CD14-positive monocyte (primary cell): Measurements from ENCODE around the gene PLA2G2E. TPM values are rescaled to one million over a fixed set of nuclear protein-coding genes. Genes with fewer than 3 reads are reported as not detected.

Source experiments
- DNase-seq, 3 donors: peaks; one replicate each; pipeline ENCODE4 v3.0.0-alpha.2; 2011 to 2022
- H2AFZ ChIP-seq: 2 replicates; pipeline ENCODE4 v1.6.0; 2012; ENCODE audit warnings: mild to moderate bottlenecking, low read depth, low read length, inconsistent platforms; ENCODE audit not compliant: insufficient read depth, poor library complexity, severe bottlenecking
- H3K27ac ChIP-seq, 2 donors: 1 replicate in 1 of 2; 2 replicates in 1 of 2; pipeline ENCODE4 v1.5.1; 2012 to 2013; ENCODE audit warnings: low read length in 2 of 2, control low read depth in 1 of 2, inconsistent platforms in 1 of 2, low read depth in 1 of 2, mild to moderate bottlenecking in 1 of 2
- H3K27me3 ChIP-seq, 2 donors: one replicate each; pipeline versions ENCODE4 v1.6.0 to v1.6.1; 2011 to 2013; ENCODE audit warnings: low read length in 2 of 2; ENCODE audit not compliant: control insufficient read depth in 2 of 2, insufficient read depth in 2 of 2
- H3K36me3 ChIP-seq, 2 donors: replicated peaks in 1 of 2; 1 replicate in 1 of 2; 2 replicates in 1 of 2; pipeline versions ENCODE4 v1.5.1 to v1.6.1; 2012 to 2013; ENCODE audit warnings: low read length in 2 of 2, control low read depth in 1 of 2, inconsistent platforms in 1 of 2, mild to moderate bottlenecking in 1 of 2; ENCODE audit not compliant: insufficient read depth in 2 of 2, control insufficient read depth in 1 of 2
- H3K4me1 ChIP-seq, 2 donors: 1 replicate in 1 of 2; 2 replicates in 1 of 2; pipeline versions ENCODE4 v1.5.1 to v1.6.1; 2012 to 2013; ENCODE audit warnings: low read length in 2 of 2, control low read depth in 1 of 2, inconsistent platforms in 1 of 2, mild to moderate bottlenecking in 1 of 2, moderate library complexity in 1 of 2; ENCODE audit not compliant: insufficient read depth in 2 of 2, control insufficient read depth in 1 of 2
- H3K4me2 ChIP-seq: replicated peaks from 2 replicates; pipeline ENCODE3; 2012; ENCODE audit warnings: low read length, moderate library complexity, mild to moderate bottlenecking; ENCODE audit not compliant: poor library complexity, severe bottlenecking; ENCODE audit errors: extremely low read depth
- H3K4me3 ChIP-seq, 3 experiments: fragments of 200-600 bp in 1 of 3; sonication (generic) in 1 of 3; replicated peaks in 1 of 3; 1 replicate in 2 of 3; 2 replicates in 1 of 3; pipeline ENCODE4 v1.5.1; 2011 to 2013; ENCODE audit warnings: low read length in 3 of 3, mild to moderate bottlenecking in 3 of 3, control low read depth in 2 of 3, low read depth in 2 of 3, inconsistent platforms in 1 of 3, moderate library complexity in 1 of 3
- H3K79me2 ChIP-seq: 2 replicates; pipeline ENCODE4 v1.6.0; 2012; ENCODE audit warnings: mild to moderate bottlenecking, control low read depth, inconsistent platforms, low read length, moderate library complexity; ENCODE audit not compliant: insufficient read depth
- H3K9ac ChIP-seq: 2 replicates; pipeline ENCODE4 v1.6.0; 2017; ENCODE audit warnings: low read length, mild to moderate bottlenecking; ENCODE audit not compliant: insufficient read depth, poor library complexity, severe bottlenecking
- H3K9me3 ChIP-seq, 2 donors: replicated peaks in 1 of 2; 1 replicate in 1 of 2; 2 replicates in 1 of 2; pipeline versions ENCODE4 v1.5.1 to v1.6.1; 2012 to 2013; ENCODE audit warnings: low read length in 2 of 2, control low read depth in 1 of 2; ENCODE audit not compliant: control insufficient read depth in 1 of 2, insufficient read depth in 1 of 2
- H4K20me1 ChIP-seq: 2 replicates; pipeline ENCODE4 v1.6.0; 2012; ENCODE audit warnings: mild to moderate bottlenecking, low read length, control low read depth, moderate library complexity; ENCODE audit not compliant: insufficient read depth
- H3K27ac Mint-ChIP-seq, 7 donors: one replicate each; pipeline ENCODE4 v1.8.0; 2020; ENCODE audit warnings: mild to moderate bottlenecking in 7 of 7, mixed read lengths in 7 of 7, moderate library complexity in 6 of 7, inconsistent platforms in 2 of 7
- H3K27me3 Mint-ChIP-seq, 3 donors: one replicate each; pipeline ENCODE4 v1.8.0; 2021 to 2022; ENCODE audit warnings: low read depth in 3 of 3, mild to moderate bottlenecking in 3 of 3, mixed read lengths in 3 of 3, moderate library complexity in 3 of 3, inconsistent platforms in 1 of 3
- H3K36me3 Mint-ChIP-seq, 2 donors: one replicate each; pipeline ENCODE4 v1.8.0; 2020; ENCODE audit warnings: mixed read lengths in 2 of 2, inconsistent platforms in 1 of 2, mild to moderate bottlenecking in 1 of 2
- H3K4me1 Mint-ChIP-seq: one replicate; pipeline ENCODE4 v1.8.0; 2020; ENCODE audit warnings: mild to moderate bottlenecking, mixed read lengths
- H3K4me3 Mint-ChIP-seq, 2 donors: one replicate each; pipeline ENCODE4 v1.8.0; 2020; ENCODE audit warnings: mild to moderate bottlenecking in 2 of 2, mixed read lengths in 2 of 2, moderate library complexity in 1 of 2
- H3K9me3 Mint-ChIP-seq, 7 donors: one replicate each; pipeline ENCODE4 v1.8.0; 2020 to 2022; ENCODE audit warnings: mixed read lengths in 7 of 7, mild to moderate bottlenecking in 6 of 7, moderate library complexity in 6 of 7, inconsistent platforms in 2 of 7
- WGBS: methylation state at CpG from one replicate; pipeline ENCODE4 v1.1.5; 2013; ENCODE audit warnings: missing lambda C conversion rate; ENCODE audit not compliant: insufficient coverage; 5-methylcytosine and 5-hydroxymethylcytosine counted together
- intact Hi-C, 2 donors: fragments of 100-400 bp; cut with micrococcal nuclease; formaldehyde crosslinking; loops; one replicate each; pipeline versions ENCODE4 v1.15.0 to v1.15.1; 2023
- polyA plus RNA-seq, 3 donors: library from polyadenylated mRNA; depleted of rRNA in 1 of 3; unstranded in 2 of 3; stranded (reverse) in 1 of 3; fragments of 300-500 nt in 2 of 3; fragments of >200 nt in 1 of 3; fragmentation: Illumina TruSeq in 2 of 3; gene quantifications; 1 replicate in 2 of 3; 2 replicates in 1 of 3; pipeline ENCODE4 v1.2.3, GENCODE V29; 2012 to 2021
- TF ChIP-seq, protein P1 (sequence below): fragments of 200-600 bp; IDR thresholded peaks from one replicate; pipeline ENCODE4 v1.8.0; 2022; ENCODE audit warnings: antibody characterized with exemption, mild to moderate bottlenecking

The PLA2G2E gene
- polyA plus RNA-seq, 3 donors = not detected

DNA sequence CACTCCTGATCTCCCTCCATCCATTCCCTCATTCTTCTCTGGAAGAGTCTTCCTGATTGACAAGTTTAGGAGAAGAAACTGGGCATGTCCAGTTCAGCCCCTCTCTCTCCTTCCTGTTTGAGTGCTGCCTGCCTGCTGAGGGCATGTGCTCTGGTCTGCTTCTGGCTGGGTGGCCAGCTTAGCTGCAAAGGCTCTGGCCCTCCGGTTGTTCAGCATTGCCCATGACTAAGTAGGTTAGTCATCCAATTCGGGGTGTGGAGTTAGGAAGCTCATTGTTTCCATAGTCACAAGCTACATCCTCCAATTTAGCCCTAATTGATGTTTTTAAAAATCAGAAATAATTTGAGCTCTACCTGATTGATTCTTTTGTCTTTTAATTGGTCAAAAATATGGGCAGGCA is 25.6 kb upstream of the PLA2G2E start:
- DNase-seq = no peak
- no peaks in the 10 kb centered on the region for H3K79me2 ChIP-seq
- no peaks in the 10 kb centered on the region for H3K4me1 Mint-ChIP-seq
- no peak overlapping the region for H3K9ac ChIP-seq
- H3K9me3 ChIP-seq = no peaks in the 10 kb centered on the region
- H3K27ac Mint-ChIP-seq = no peak overlapping the region
- no peak overlapping the region for H2AFZ ChIP-seq
- H3K27me3 Mint-ChIP-seq = peaks cover 10 to 27% (median 12%) of the 10 kb centered on the region in 3 donors
- H3K27ac ChIP-seq = no peak overlapping the region
- no peaks in the 10 kb centered on the region for H3K36me3 ChIP-seq
- TF ChIP-seq, protein P1, sequence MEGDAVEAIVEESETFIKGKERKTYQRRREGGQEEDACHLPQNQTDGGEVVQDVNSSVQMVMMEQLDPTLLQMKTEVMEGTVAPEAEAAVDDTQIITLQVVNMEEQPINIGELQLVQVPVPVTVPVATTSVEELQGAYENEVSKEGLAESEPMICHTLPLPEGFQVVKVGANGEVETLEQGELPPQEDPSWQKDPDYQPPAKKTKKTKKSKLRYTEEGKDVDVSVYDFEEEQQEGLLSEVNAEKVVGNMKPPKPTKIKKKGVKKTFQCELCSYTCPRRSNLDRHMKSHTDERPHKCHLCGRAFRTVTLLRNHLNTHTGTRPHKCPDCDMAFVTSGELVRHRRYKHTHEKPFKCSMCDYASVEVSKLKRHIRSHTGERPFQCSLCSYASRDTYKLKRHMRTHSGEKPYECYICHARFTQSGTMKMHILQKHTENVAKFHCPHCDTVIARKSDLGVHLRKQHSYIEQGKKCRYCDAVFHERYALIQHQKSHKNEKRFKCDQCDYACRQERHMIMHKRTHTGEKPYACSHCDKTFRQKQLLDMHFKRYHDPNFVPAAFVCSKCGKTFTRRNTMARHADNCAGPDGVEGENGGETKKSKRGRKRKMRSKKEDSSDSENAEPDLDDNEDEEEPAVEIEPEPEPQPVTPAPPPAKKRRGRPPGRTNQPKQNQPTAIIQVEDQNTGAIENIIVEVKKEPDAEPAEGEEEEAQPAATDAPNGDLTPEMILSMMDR = no peak
- no peak overlapping the region for H3K4me2 ChIP-seq
- intact Hi-C loops = no loop called here
- H3K4me1 ChIP-seq = no peaks in the 10 kb centered on the region
- H3K27me3 ChIP-seq = peaks cover 2 to 7% of the 10 kb centered on the region in 2 donors
- peaks cover 0 to 5% (median 0%) of the 10 kb centered on the region in 7 donors for H3K9me3 Mint-ChIP-seq
- H3K4me3 Mint-ChIP-seq = no peak overlapping the region
- no peaks in the 10 kb centered on the region for H3K36me3 Mint-ChIP-seq
- WGBS = no CpG with 5 or more reads among the region's 2 CpGs
- no peaks in the 10 kb centered on the region for H4K20me1 ChIP-seq
- H3K4me3 ChIP-seq = no peak overlapping the region

DNA sequence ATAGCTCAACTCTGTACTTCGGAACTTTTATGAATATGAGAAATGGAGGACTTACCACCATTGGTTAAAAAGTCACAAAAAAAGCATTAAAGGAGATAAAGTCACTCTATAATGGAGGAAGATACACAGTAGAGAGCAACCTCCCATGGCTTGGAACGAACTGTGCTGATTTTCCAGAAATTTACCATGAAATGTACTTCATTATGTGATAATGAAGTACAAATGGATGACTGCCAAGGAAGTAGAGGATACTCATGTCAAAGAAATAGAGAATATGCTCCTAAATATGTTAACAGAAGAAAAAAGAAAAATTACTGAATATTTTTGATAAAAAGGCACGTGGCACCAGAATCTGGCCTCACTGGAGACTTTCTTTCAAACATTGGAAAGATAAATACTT is 23.6 kb upstream of the PLA2G2E start:
- intact Hi-C loops = no loop called here
- Histone ChIP-seq H3K27me3 (peaks cover 2 to 5% of the 10 kb centered on the region in 2 donors), H3K4me1 (no peaks in the 10 kb centered on the region), H2AFZ (no peak overlapping the region), H4K20me1 (no peaks in the 10 kb centered on the region), H3K36me3 (no peaks in the 10 kb centered on the region), H3K9me3 (no peaks in the 10 kb centered on the region), H3K27ac (no peak overlapping the region), H3K4me3 (no peak overlapping the region), H3K4me2 (no peak overlapping the region), H3K79me2 (no peaks in the 10 kb centered on the region), H3K9ac (no peak overlapping the region)
- WGBS = no CpG with 5 or more reads among the region's 3 CpGs
- Mint-ChIP-seq H3K9me3 (peaks cover 0 to 5% (median 0%) of the 10 kb centered on the region in 7 donors), H3K27me3 (peaks cover 4 to 25% (median 17%) of the 10 kb centered on the region in 3 donors), H3K36me3 (no peaks in the 10 kb centered on the region), H3K27ac (no peak overlapping the region), H3K4me3 (no peak overlapping the region), H3K4me1 (no peaks in the 10 kb centered on the region)
- DNase-seq = no peak
- TF ChIP-seq, protein P1 = no peak
